HFFc6 (cell line): ENCODE measurements around the gene ITLN1. TPM values are rescaled to one million over a fixed set of nuclear protein-coding genes. Genes with fewer than 3 reads are reported as not detected.
"Not testable (repeated sequence)": the region's sequence is repeated elsewhere in the genome, so short reads cannot be mapped to it uniquely, and the experiment has no call there.

Experiments used
- DNase-seq: peaks from one replicate; pipeline ENCODE4 v3.0.0-alpha.2; 2018
- H3K27ac Mint-ChIP-seq: 2 replicates; pipeline ENCODE4 v1.8.0; 2020; ENCODE audit warnings: mild to moderate bottlenecking, mixed read lengths
- H3K27me3 Mint-ChIP-seq: 2 replicates; pipeline ENCODE4 v1.8.0; 2021; ENCODE audit warnings: mild to moderate bottlenecking, moderate library complexity, mixed read lengths; ENCODE audit not compliant: insufficient read depth
- H3K36me3 Mint-ChIP-seq: 2 replicates; pipeline ENCODE4 v1.8.0; 2021; ENCODE audit warnings: low read depth, mixed read lengths
- H3K4me1 Mint-ChIP-seq: 2 replicates; pipeline ENCODE4 v1.8.0; 2020; ENCODE audit warnings: low read depth, mixed read lengths
- H3K4me3 Mint-ChIP-seq: 2 replicates; pipeline ENCODE4 v1.8.0; 2020; ENCODE audit warnings: mild to moderate bottlenecking, moderate library complexity, mixed read lengths
- H3K9me3 Mint-ChIP-seq: 2 replicates; pipeline ENCODE4 v1.8.0; 2020; ENCODE audit warnings: mild to moderate bottlenecking, mixed read lengths
- total RNA-seq, 6 experiments: library from RNA; stranded (reverse); fragmentation: NEBNext Ultra II Directional; extraction: Animal tissue kit (Norgen Biotek cat#: 25700); gene quantifications; 2 replicates in 1 of 6; 3 replicates in 5 of 6; pipeline ENCODE4 v1.2.3, GENCODE V29; 2021
- TF ChIP-seq, protein P1 (sequence below): fragments of 200-600 bp; sonication (generic); IDR thresholded peaks from 2 replicates; pipeline ENCODE4 v1.5.0; 2021; ENCODE audit warnings: antibody characterized with exemption, mild to moderate bottlenecking

Gene ITLN1
- total RNA-seq, 6 experiments from 2014 or later = not detected

DNA sequence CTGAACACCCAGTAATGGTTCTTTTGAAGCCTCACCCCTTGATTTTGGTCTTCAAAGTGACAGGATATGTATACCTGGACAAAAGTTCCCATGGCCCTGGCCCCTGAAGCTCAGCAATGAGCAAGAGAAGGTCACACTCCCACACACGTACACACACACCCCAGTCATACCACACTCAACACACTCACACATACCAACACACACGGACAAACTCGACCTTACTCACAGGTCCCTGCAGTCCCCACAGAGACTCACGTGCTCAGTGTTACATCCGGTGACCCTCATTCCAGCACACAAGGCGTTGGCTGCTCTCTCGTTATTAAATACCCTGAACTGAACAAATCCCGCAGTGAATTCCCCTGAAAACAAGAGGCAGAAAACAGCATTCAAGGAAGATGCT is 5.9 kb downstream of the ITLN1 start:
- TF ChIP-seq, protein P1, sequence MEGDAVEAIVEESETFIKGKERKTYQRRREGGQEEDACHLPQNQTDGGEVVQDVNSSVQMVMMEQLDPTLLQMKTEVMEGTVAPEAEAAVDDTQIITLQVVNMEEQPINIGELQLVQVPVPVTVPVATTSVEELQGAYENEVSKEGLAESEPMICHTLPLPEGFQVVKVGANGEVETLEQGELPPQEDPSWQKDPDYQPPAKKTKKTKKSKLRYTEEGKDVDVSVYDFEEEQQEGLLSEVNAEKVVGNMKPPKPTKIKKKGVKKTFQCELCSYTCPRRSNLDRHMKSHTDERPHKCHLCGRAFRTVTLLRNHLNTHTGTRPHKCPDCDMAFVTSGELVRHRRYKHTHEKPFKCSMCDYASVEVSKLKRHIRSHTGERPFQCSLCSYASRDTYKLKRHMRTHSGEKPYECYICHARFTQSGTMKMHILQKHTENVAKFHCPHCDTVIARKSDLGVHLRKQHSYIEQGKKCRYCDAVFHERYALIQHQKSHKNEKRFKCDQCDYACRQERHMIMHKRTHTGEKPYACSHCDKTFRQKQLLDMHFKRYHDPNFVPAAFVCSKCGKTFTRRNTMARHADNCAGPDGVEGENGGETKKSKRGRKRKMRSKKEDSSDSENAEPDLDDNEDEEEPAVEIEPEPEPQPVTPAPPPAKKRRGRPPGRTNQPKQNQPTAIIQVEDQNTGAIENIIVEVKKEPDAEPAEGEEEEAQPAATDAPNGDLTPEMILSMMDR = no peak

DNA sequence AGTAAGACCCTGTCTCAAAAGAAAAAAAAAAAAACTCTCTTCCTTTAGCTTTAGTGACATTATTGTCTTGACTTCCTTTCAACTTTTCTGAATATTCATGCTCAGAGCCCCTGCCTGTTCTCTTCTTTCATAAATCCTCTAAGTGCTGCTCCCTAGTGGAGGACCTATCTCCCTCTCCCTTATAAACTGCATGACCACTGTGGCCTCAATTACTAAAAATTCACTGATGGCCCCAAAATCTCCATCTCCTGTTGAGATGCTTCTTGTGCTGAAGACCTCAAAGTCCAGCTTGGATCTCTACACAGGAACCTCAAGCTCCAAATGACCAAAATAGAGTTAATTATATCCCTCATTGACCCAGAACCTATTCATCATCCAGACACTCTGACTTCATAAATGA is 7.8 kb downstream of the ITLN1 start:
- Mint-ChIP-seq H3K9me3 (no peaks in the 10 kb centered on the region), H3K36me3 (no peaks in the 10 kb centered on the region), H3K4me1 (no peaks in the 10 kb centered on the region), H3K4me3 (no peak overlapping the region), H3K27me3 (peaks cover 8% of the 10 kb centered on the region), H3K27ac (no peak overlapping the region)
- no peak for DNase-seq
- TF ChIP-seq, protein P1 = no peak

More for the DNA sequence above, 5.9 kb downstream of the ITLN1 start:
- Mint-ChIP-seq H3K4me3 (no peak overlapping the region), H3K4me1 (no peaks in the 10 kb centered on the region), H3K9me3 (no peaks in the 10 kb centered on the region), H3K27me3 (peaks cover 8% of the 10 kb centered on the region), H3K36me3 (no peaks in the 10 kb centered on the region), H3K27ac (no peak overlapping the region)
- DNase-seq = no peak

DNA sequence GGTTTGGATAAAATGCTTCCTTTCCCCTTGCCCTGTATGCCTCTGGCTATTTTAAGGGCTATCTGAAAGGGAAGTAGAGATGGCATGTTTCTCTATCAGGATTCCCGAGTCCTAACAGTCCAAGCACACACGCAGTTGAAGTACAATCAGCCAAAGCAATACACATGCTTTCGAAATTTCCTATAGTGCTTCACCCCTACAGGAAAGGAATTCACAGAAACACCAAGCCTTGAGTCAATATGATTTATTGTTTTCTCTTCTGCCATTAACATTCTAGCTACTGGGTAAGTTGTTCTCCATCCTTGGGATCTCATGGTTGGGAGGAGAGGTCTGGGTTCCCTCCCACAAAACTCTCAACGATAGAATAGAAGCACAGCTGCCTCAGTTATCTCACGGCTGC is 8.7 kb downstream of the ITLN1 start:
- Mint-ChIP-seq H3K27me3 (peaks cover 6% of the 10 kb centered on the region), H3K9me3 (no peaks in the 10 kb centered on the region), H3K4me3 (no peak overlapping the region), H3K4me1 (no peaks in the 10 kb centered on the region), H3K27ac (no peak overlapping the region), H3K36me3 (no peaks in the 10 kb centered on the region)
- no peak for DNase-seq
- TF ChIP-seq, protein P1 = no peak

DNA sequence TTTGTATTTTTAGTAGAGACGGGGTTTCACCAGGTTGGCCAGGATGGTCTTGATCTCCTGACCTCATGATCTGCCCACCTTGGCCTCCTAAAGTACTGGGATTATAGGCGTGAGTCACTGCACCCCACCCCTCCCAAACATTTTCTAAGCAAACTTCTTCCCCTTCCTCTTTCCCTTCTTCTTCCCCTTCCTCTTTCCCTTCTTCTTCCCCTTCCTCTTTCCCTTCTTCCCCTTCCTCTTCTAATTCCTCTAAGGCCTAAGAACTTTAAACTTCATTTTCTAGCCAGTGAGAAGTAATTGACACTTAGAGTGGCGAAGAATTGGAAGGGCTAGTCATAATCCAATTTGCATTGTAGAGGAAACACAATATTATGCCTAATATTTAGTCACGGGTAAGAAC is 9.4 kb downstream of the ITLN1 start:
- H3K9me3 Mint-ChIP-seq, H3K4me1 Mint-ChIP-seq, H3K4me3 Mint-ChIP-seq, DNase-seq, H3K36me3 Mint-ChIP-seq, H3K27me3 Mint-ChIP-seq, H3K27ac Mint-ChIP-seq: not testable (repeated sequence)

DNA sequence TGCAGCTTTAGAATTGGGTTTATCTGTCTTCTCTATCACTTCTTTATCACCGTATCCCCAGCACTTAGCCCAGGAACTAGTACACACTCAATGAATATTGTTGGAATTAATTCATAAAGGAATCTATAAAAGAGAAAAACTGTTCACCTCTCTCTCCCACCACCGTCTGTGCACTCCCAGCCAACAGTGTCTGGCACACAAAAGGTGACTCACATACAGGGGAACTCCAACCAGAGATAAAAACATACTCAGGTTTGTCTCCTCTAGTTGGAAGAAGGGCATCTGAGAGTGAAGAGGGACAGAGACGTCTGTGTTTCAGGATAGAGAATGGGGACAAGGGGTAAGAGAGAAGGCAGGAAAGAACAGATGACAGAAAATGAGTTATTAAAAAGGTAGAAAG is 10.0 kb downstream of the ITLN1 start:
- Mint-ChIP-seq H3K4me1 (no peaks in the 10 kb centered on the region), H3K36me3 (no peaks in the 10 kb centered on the region), H3K4me3 (no peak overlapping the region), H3K27me3 (peaks cover 3% of the 10 kb centered on the region), H3K27ac (no peak overlapping the region), H3K9me3 (no peaks in the 10 kb centered on the region)
- TF ChIP-seq, protein P1 = no peak
- DNase-seq = no peak

DNA sequence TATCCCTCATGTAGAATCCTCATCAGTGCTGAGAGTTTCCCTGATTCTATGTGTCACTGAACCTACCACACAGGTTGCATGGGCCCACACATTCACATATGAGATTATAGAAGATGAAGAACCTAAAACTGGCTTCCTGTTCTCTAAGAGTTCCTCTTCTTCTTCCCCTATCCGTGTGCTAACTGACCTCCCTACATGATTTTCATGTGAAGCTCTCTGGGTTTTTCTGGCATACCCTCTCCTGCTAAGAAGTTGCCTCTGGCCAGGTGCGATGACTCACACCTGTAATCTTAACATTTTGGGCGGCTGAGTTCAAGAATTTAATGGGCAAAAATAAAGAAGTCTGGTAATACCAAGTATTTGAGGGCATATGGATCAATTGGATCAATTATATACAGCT is 16.8 kb downstream of the ITLN1 start:
- Mint-ChIP-seq H3K27ac (no peak overlapping the region), H3K9me3 (no peaks in the 10 kb centered on the region), H3K27me3 (peaks cover 7% of the 10 kb centered on the region), H3K36me3 (no peaks in the 10 kb centered on the region), H3K4me3 (no peak overlapping the region), H3K4me1 (no peaks in the 10 kb centered on the region)
- TF ChIP-seq, protein P1 = no peak
- DNase-seq = no peak

DNA sequence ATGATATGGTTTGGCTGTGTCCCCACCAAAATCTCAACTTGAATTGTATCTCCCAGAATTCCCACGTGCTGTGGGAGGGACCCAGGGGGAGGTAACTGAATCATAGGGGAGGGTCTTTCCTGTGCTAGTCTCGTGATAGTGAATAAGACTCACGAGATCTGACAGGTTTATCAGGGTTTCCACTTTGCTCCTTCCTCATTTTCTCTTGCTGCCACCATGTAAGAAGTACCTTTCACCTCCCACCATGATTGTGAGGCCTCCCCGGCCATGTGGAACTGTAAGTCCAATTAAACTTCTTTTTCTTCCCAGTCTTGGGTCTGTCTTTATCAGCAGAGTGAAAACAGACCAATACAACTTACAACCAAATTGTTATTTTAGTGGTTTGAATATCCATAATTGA is 17.3 kb downstream of the ITLN1 start:
- DNase-seq, H3K4me3 Mint-ChIP-seq, H3K27ac Mint-ChIP-seq, H3K9me3 Mint-ChIP-seq, H3K27me3 Mint-ChIP-seq, H3K4me1 Mint-ChIP-seq, H3K36me3 Mint-ChIP-seq: not testable (repeated sequence)
